ENCODE measurements around the gene PARD3.
"Not testable (repeated sequence)": the region's sequence is repeated elsewhere in the genome, so short reads cannot be mapped to it uniquely, and the experiment has no call there.

Gene PARD3

GRCh38 chr10:34291466-34292193 is 523.5 kb downstream of the PARD3 start:
- in situ Hi-C loops (cut with MboI; ENCODE audit: low sequenced_read_pairs) = no loop called here

GRCh38 chr10:34290412-34291081 is 524.5 kb downstream of the PARD3 start:
- in situ Hi-C loops (cut with MboI; ENCODE audit: low sequenced_read_pairs) = no loop called here

- in situ Hi-C loops (cut with MboI; ENCODE audit: low sequenced_read_pairs) = no loop called here
These were observed 526.5 kb downstream of the PARD3 start for GRCh38 chr10:34288634-34289033.

- in situ Hi-C loops (cut with MboI; ENCODE audit: low sequenced_read_pairs) = no loop called here
These were observed 528.9 kb downstream of the PARD3 start for GRCh38 chr10:34286136-34286739.

GRCh38 chr10:34281661-34282582 is 533.2 kb downstream of the PARD3 start:
- in situ Hi-C loops (cut with MboI; ENCODE audit: low sequenced_read_pairs) = no loop called here

- in situ Hi-C loops (cut with MboI; ENCODE audit: low sequenced_read_pairs) = no loop called here
These were observed 534.3 kb downstream of the PARD3 start for GRCh38 chr10:34280599-34281374.

GRCh38 chr10:34275626-34276130 is 539.4 kb downstream of the PARD3 start:
- in situ Hi-C loops (cut with MboI; ENCODE audit: low sequenced_read_pairs) = no loop called here

GRCh38 chr10:34274906-34275305 is 540.2 kb downstream of the PARD3 start:
- in situ Hi-C loops (cut with MboI; ENCODE audit: low sequenced_read_pairs) = no loop called here

GRCh38 chr10:34273340-34273739 is 541.8 kb downstream of the PARD3 start:
- in situ Hi-C loops (cut with MboI; ENCODE audit: low sequenced_read_pairs) = no loop called here

GRCh38 chr10:34272316-34272715 is 542.8 kb downstream of the PARD3 start:
- in situ Hi-C loops (cut with MboI; ENCODE audit: low sequenced_read_pairs) = no loop called here

GRCh38 chr10:34268410-34268809 is 546.7 kb downstream of the PARD3 start:
- in situ Hi-C loops (cut with MboI; ENCODE audit: low sequenced_read_pairs) = not testable (repeated sequence)

GRCh38 chr10:34262985-34263384 is 552.1 kb downstream of the PARD3 start:
- in situ Hi-C loops (cut with MboI; ENCODE audit: low sequenced_read_pairs) = no loop called here

- in situ Hi-C loops (cut with MboI; ENCODE audit: low sequenced_read_pairs) = no loop called here
These were observed 554.2 kb downstream of the PARD3 start for GRCh38 chr10:34260904-34261303.

GRCh38 chr10:34256216-34256615 is 558.9 kb downstream of the PARD3 start:
- in situ Hi-C loops (cut with MboI; ENCODE audit: low sequenced_read_pairs) = no loop called here

- in situ Hi-C loops (cut with MboI; ENCODE audit: low sequenced_read_pairs) = no loop called here
These were observed 560.1 kb downstream of the PARD3 start for GRCh38 chr10:34255035-34255434.

GRCh38 chr10:34254596-34254995 is 560.5 kb downstream of the PARD3 start:
- in situ Hi-C loops (cut with MboI; ENCODE audit: low sequenced_read_pairs) = no loop called here

GRCh38 chr10:34252111-34252510 is 563.0 kb downstream of the PARD3 start:
- in situ Hi-C loops (cut with MboI; ENCODE audit: low sequenced_read_pairs) = no loop called here

- in situ Hi-C loops (cut with MboI; ENCODE audit: low sequenced_read_pairs) = no loop called here
These were observed 563.9 kb downstream of the PARD3 start for GRCh38 chr10:34251177-34251576.

- in situ Hi-C loops (cut with MboI; ENCODE audit: low sequenced_read_pairs) = no loop called here
These were observed 564.4 kb downstream of the PARD3 start for GRCh38 chr10:34250722-34251121.

- in situ Hi-C loops (cut with MboI; ENCODE audit: low sequenced_read_pairs) = no loop called here
These were observed 565.5 kb downstream of the PARD3 start for GRCh38 chr10:34249634-34250033.
